Measurements from ENCODE around the gene ZNF302.
A peak's percentile ranks its signal among the peaks of the same experiment; 100 is the strongest.

Gene ZNF302

GRCh38 chr19:34722353-34722752 lies 44.9 kb downstream of the ZNF302 start:
- no peak overlapping the region for H3K4me3 ChIP-seq (ENCODE audit: low read length in 2 of 2)

DNA sequence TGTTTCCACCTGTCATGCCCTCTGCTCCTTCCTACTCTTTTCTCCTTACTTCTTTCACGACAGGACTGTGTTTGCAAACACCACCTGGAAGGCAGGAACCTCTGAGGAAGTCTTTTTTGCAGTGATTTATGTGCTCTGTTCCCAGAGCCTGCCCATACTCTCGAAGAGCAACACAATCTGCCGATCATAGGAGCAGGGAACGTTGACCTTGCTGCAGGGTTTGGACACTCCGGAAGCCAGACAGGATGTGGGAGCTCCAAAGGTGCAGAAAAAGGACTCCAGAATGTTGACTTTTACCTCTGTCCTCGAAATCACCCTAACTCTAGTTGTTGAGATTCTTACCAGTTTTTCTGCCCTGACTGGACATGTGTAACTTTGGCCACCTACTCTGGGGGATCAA lies 47.9 kb downstream of the ZNF302 start:
- Histone ChIP-seq H3K36me3 (ENCODE audit: control insufficient read depth in 2 of 2, insufficient read depth in 2 of 2, low read length in 2 of 2) (no peaks in the 10 kb centered on the region), H3K27me3 (ENCODE audit: control insufficient read depth in 2 of 2, insufficient read depth in 2 of 2, low read length in 2 of 2) (peaks cover 0 to 5% of the 10 kb centered on the region in 2 donors), H3K9me3 (ENCODE audit: control insufficient read depth in 2 of 2, low read length in 2 of 2) (no peaks in the 10 kb centered on the region), H3K9ac (ENCODE audit: low read depth in 1 of 2, low read length in 2 of 2) (no peak overlapping the region), H3K4me3 (ENCODE audit: low read length in 2 of 2) (no peak overlapping the region), H3K27ac (ENCODE audit: low read depth in 2 of 2, low read length in 2 of 2) (no peak overlapping the region), H3K4me1 (ENCODE audit: control insufficient read depth in 2 of 2, insufficient read depth in 2 of 2, low read length in 2 of 2) (no peaks in the 10 kb centered on the region)

More at GRCh38 chr19:34722353-34722752, 44.9 kb downstream of the ZNF302 start:
- Histone ChIP-seq H3K27ac (ENCODE audit: low read depth in 2 of 2, low read length in 2 of 2) (no peak overlapping the region), H3K36me3 (ENCODE audit: control insufficient read depth in 2 of 2, insufficient read depth in 2 of 2, low read length in 2 of 2) (no peaks in the 10 kb centered on the region), H3K9ac (ENCODE audit: low read depth in 1 of 2, low read length in 2 of 2) (no peak overlapping the region), H3K9me3 (ENCODE audit: control insufficient read depth in 2 of 2, low read length in 2 of 2) (no peaks in the 10 kb centered on the region), H3K4me1 (ENCODE audit: control insufficient read depth in 2 of 2, insufficient read depth in 2 of 2, low read length in 2 of 2) (no peaks in the 10 kb centered on the region), H3K27me3 (ENCODE audit: control insufficient read depth in 2 of 2, insufficient read depth in 2 of 2, low read length in 2 of 2) (peaks cover 0 to 5% of the 10 kb centered on the region in 2 donors)

- H3K9ac ChIP-seq (ENCODE audit: low read depth in 1 of 2, low read length in 2 of 2), result no peak overlapping the region
- H3K27me3 ChIP-seq (ENCODE audit: control insufficient read depth in 2 of 2, insufficient read depth in 2 of 2, low read length in 2 of 2), result peaks cover 0 to 3% of the 10 kb centered on the region in 2 donors
- H3K4me1 ChIP-seq (ENCODE audit: control insufficient read depth in 2 of 2, insufficient read depth in 2 of 2, low read length in 2 of 2), result peaks cover 15 to 16% of the 10 kb centered on the region in 2 donors
- no peak overlapping the region for H3K4me3 ChIP-seq (ENCODE audit: low read length in 2 of 2)
- H3K36me3 ChIP-seq (ENCODE audit: control insufficient read depth in 2 of 2, insufficient read depth in 2 of 2, low read length in 2 of 2), result peaks cover 0 to 8% of the 10 kb centered on the region in 2 donors
- H3K27ac ChIP-seq (ENCODE audit: low read depth in 2 of 2, low read length in 2 of 2), result no peak overlapping the region
- peaks cover 0 to 6% of the 10 kb centered on the region in 2 donors for H3K9me3 ChIP-seq (ENCODE audit: control insufficient read depth in 2 of 2, low read length in 2 of 2)
Observed at GRCh38 chr19:34731019-34731829, 53.7 kb downstream of the ZNF302 start.

DNA sequence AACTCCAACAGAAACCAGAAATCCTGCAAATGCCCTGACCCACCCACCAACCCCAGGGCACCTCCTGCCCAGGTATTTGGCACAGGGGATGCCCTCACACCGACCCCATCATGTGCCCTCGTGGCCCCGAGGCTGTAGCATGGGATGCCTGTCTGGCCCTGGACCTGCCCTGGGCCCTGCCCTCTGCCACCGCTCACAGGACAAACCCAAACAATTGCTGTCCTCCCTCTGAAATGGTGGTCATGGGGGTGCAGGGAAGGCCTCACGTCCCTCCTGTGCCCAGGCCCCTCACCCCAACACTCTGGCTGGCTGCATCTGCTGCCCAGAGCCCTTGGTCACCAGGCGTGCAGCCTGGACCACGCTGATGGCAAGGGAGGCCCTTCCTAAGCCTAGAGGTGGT lies 54.5 kb downstream of the ZNF302 start:
- Histone ChIP-seq H3K27me3 (ENCODE audit: control insufficient read depth in 2 of 2, insufficient read depth in 2 of 2, low read length in 2 of 2) (no peaks in the 10 kb centered on the region), H3K27ac (ENCODE audit: low read depth in 2 of 2, low read length in 2 of 2) (no peak overlapping the region), H3K4me3 (ENCODE audit: low read length in 2 of 2) (no peak overlapping the region), H3K9ac (ENCODE audit: low read depth in 1 of 2, low read length in 2 of 2) (no peak overlapping the region), H3K36me3 (ENCODE audit: control insufficient read depth in 2 of 2, insufficient read depth in 2 of 2, low read length in 2 of 2) (peaks cover 0 to 12% of the 10 kb centered on the region in 2 donors), H3K4me1 (ENCODE audit: control insufficient read depth in 2 of 2, insufficient read depth in 2 of 2, low read length in 2 of 2) (peaks cover 15 to 16% of the 10 kb centered on the region in 2 donors), H3K9me3 (ENCODE audit: control insufficient read depth in 2 of 2, low read length in 2 of 2) (peaks cover 3 to 6% of the 10 kb centered on the region in 2 donors)

- H3K27ac ChIP-seq (ENCODE audit: low read depth in 2 of 2, low read length in 2 of 2), result peak overlapping the region in 1 of 2 donors; percentile 23
- H3K9ac ChIP-seq (ENCODE audit: low read depth in 1 of 2, low read length in 2 of 2), result peak overlapping the region; percentile 24 to 96
- H3K36me3 ChIP-seq (ENCODE audit: control insufficient read depth in 2 of 2, insufficient read depth in 2 of 2, low read length in 2 of 2), result peaks cover 0 to 19% of the 10 kb centered on the region in 2 donors
- H3K27me3 ChIP-seq (ENCODE audit: control insufficient read depth in 2 of 2, insufficient read depth in 2 of 2, low read length in 2 of 2), result no peaks in the 10 kb centered on the region
- H3K4me1 ChIP-seq (ENCODE audit: control insufficient read depth in 2 of 2, insufficient read depth in 2 of 2, low read length in 2 of 2), result peaks cover 15 to 16% of the 10 kb centered on the region in 2 donors
- H3K9me3 ChIP-seq (ENCODE audit: control insufficient read depth in 2 of 2, low read length in 2 of 2), result peaks cover 5 to 6% of the 10 kb centered on the region in 2 donors
- H3K4me3 ChIP-seq (ENCODE audit: low read length in 2 of 2), result peak overlapping the region; percentile 90 to 98
Observed at GRCh38 chr19:34732612-34733211, 55.2 kb downstream of the ZNF302 start.

- Histone ChIP-seq H3K36me3 (ENCODE audit: control insufficient read depth in 2 of 2, insufficient read depth in 2 of 2, low read length in 2 of 2) (peaks cover 0 to 25% of the 10 kb centered on the region in 2 donors), H3K4me1 (ENCODE audit: control insufficient read depth in 2 of 2, insufficient read depth in 2 of 2, low read length in 2 of 2) (peaks cover 15 to 16% of the 10 kb centered on the region in 2 donors), H3K9me3 (ENCODE audit: control insufficient read depth in 2 of 2, low read length in 2 of 2) (peaks cover 6 to 11% of the 10 kb centered on the region in 2 donors), H3K27me3 (ENCODE audit: control insufficient read depth in 2 of 2, insufficient read depth in 2 of 2, low read length in 2 of 2) (no peaks in the 10 kb centered on the region), H3K27ac (ENCODE audit: low read depth in 2 of 2, low read length in 2 of 2) (peak overlapping the region; percentile 98 to 99), H3K4me3 (ENCODE audit: low read length in 2 of 2) (peak overlapping the region; percentile 90 to 98), H3K9ac (ENCODE audit: low read depth in 1 of 2, low read length in 2 of 2) (peak overlapping the region; percentile 94 to 96)
Observed at GRCh38 chr19:34733266-34733745, 55.8 kb downstream of the ZNF302 start.

- Histone ChIP-seq H3K27me3 (ENCODE audit: control insufficient read depth in 2 of 2, insufficient read depth in 2 of 2, low read length in 2 of 2) (no peaks in the 10 kb centered on the region), H3K9me3 (ENCODE audit: control insufficient read depth in 2 of 2, low read length in 2 of 2) (peaks cover 8 to 12% of the 10 kb centered on the region in 2 donors), H3K4me3 (ENCODE audit: low read length in 2 of 2) (peak within 1 kb of the TSS; percentile 90 to 98), H3K4me1 (ENCODE audit: control insufficient read depth in 2 of 2, insufficient read depth in 2 of 2, low read length in 2 of 2) (peaks cover 15 to 16% of the 10 kb centered on the region in 2 donors), H3K27ac (ENCODE audit: low read depth in 2 of 2, low read length in 2 of 2) (peak within 1 kb of the TSS; percentile 98 to 99), H3K9ac (ENCODE audit: low read depth in 1 of 2, low read length in 2 of 2) (peak within 1 kb of the TSS; percentile 94 to 96), H3K36me3 (ENCODE audit: control insufficient read depth in 2 of 2, insufficient read depth in 2 of 2, low read length in 2 of 2) (peaks cover 2 to 29% of the 10 kb centered on the region in 2 donors)
Observed at GRCh38 chr19:34733746-34734536, 56.5 kb downstream of the ZNF302 start, which contains the start of gene ZNF181. TSS of gene ZNF181 (plus strand) at chr19:34734243. CDS start at chr19:34735038, 795 bp downstream.

- Histone ChIP-seq H3K4me1 (ENCODE audit: control insufficient read depth in 2 of 2, insufficient read depth in 2 of 2, low read length in 2 of 2) (peaks cover 15 to 16% of the 10 kb centered on the region in 2 donors), H3K27ac (ENCODE audit: low read depth in 2 of 2, low read length in 2 of 2) (peak overlapping the region; percentile 98 to 99), H3K9me3 (ENCODE audit: control insufficient read depth in 2 of 2, low read length in 2 of 2) (peaks cover 15 to 16% of the 10 kb centered on the region in 2 donors), H3K27me3 (ENCODE audit: control insufficient read depth in 2 of 2, insufficient read depth in 2 of 2, low read length in 2 of 2) (no peaks in the 10 kb centered on the region), H3K4me3 (ENCODE audit: low read length in 2 of 2) (peak overlapping the region; percentile 90 to 98), H3K9ac (ENCODE audit: low read depth in 1 of 2, low read length in 2 of 2) (peak overlapping the region; percentile 94 to 96), H3K36me3 (ENCODE audit: control insufficient read depth in 2 of 2, insufficient read depth in 2 of 2, low read length in 2 of 2) (peaks cover 8 to 35% of the 10 kb centered on the region in 2 donors)
Observed at GRCh38 chr19:34734537-34735103, 57.1 kb downstream of the ZNF302 start.
